ENCODE data around the gene DPH1.

DNA sequence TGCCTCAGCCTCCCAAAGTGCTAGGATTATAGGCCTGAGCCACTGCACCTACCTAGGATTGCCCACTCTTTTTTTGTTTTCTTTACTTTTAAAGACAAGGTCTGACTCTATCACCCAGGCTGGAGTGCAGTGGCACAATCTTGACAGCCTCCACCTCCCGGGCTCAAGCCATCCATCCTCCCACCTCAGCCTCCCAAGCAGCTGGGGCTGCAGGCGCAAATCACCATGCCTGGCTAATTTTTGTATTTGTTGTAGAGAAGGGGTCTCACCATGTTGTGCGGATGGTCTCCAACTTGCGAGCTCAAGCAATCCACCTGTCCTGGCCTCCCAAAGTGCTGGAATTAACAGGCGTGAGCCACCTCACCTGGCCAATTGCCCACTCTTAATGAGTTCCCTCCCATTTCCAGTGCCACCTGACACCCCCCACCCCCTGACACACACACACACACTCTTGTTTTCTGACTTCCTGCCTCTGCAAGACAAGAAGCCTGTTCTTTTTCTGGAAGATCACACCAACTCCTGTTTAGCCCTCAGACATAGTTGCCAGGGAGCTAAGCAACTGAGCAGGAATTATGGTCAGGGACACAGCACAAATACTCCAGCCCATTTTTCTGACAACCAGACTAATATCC is 14.4 kb downstream of the DPH1 start:
- TF ChIP-seq EP300 (IDR thresholded peaks at IDR 0.05) (no peak), POLR2A (IDR thresholded peaks at IDR 0.05) (no peak)
